Measurements from ENCODE around the gene SPRR2E.

The SPRR2E gene

GRCh38 chr1:153087652-153088051 lies 6.7 kb downstream of the SPRR2E start (continued):
- TF ChIP-seq GLIS3 (CRISPR knock-in tag; IDR thresholded peaks at IDR 0.05) (no peak), ZNF565 (CRISPR knock-in tag; conservative IDR thresholded peaks at IDR 0.05; ENCODE audit: low read depth) (no peak), TSHZ2 (CRISPR knock-in tag; IDR thresholded peaks at IDR 0.05) (no peak), ZNF70 (CRISPR knock-in tag; IDR thresholded peaks at IDR 0.05) (no peak)

GRCh38 chr1:153081736-153082135 lies 12.6 kb downstream of the SPRR2E start:
- ATAC-seq: no peak
- no peak for TF ChIP-seq BACH2 (CRISPR knock-in tag; IDR thresholded peaks at IDR 0.05; ENCODE audit: borderline replicate concordance)
- TF ChIP-seq PATZ1 (CRISPR knock-in tag; IDR thresholded peaks at IDR 0.05; ENCODE audit: borderline replicate concordance): no peak
- no peak for TF ChIP-seq ZFP3 (CRISPR knock-in tag; IDR thresholded peaks at IDR 0.05)
- TF ChIP-seq CREB5 (CRISPR knock-in tag; IDR thresholded peaks at IDR 0.05; ENCODE audit: low read depth): no peak
- TF ChIP-seq ESRRG (CRISPR knock-in tag; IDR thresholded peaks at IDR 0.05): no peak
- TF ChIP-seq POU6F1 (CRISPR knock-in tag; IDR thresholded peaks at IDR 0.05; ENCODE audit: borderline replicate concordance, low read depth): no peak
- no peak for TF ChIP-seq ZFP30 (CRISPR knock-in tag; IDR thresholded peaks at IDR 0.05)
- TF ChIP-seq ZNF8 (CRISPR knock-in tag; IDR thresholded peaks at IDR 0.05): no peak
- TF ChIP-seq ISL1 (CRISPR knock-in tag; IDR thresholded peaks at IDR 0.05): no peak
- no peak for TF ChIP-seq ARNTL (CRISPR knock-in tag; IDR thresholded peaks at IDR 0.05; ENCODE audit: borderline replicate concordance, low read depth)
- no peak for TF ChIP-seq PPARA (CRISPR knock-in tag; IDR thresholded peaks at IDR 0.05; ENCODE audit: borderline replicate concordance)
- TF ChIP-seq RARB (CRISPR knock-in tag; IDR thresholded peaks at IDR 0.05): no peak
- no peak for TF ChIP-seq ZNF70 (CRISPR knock-in tag; IDR thresholded peaks at IDR 0.05)

- no peak for ATAC-seq
Observed at GRCh38 chr1:153072806-153073726, 21.3 kb downstream of the SPRR2E start.

More at GRCh38 chr1:153072806-153073726, 21.3 kb downstream of the SPRR2E start:
- no peak for TF ChIP-seq PATZ1 (CRISPR knock-in tag; IDR thresholded peaks at IDR 0.05; ENCODE audit: borderline replicate concordance)
- no peak for TF ChIP-seq CSDC2 (CRISPR knock-in tag; IDR thresholded peaks at IDR 0.05)
- TF ChIP-seq OSR1 (CRISPR knock-in tag; IDR thresholded peaks at IDR 0.05): no peak
- no peak for TF ChIP-seq ZNF8 (CRISPR knock-in tag; IDR thresholded peaks at IDR 0.05)
- no peak for TF ChIP-seq ISL1 (CRISPR knock-in tag; IDR thresholded peaks at IDR 0.05)
- TF ChIP-seq PPARA (CRISPR knock-in tag; IDR thresholded peaks at IDR 0.05; ENCODE audit: borderline replicate concordance): no peak
- no peak for TF ChIP-seq GLIS3 (CRISPR knock-in tag; IDR thresholded peaks at IDR 0.05)
- TF ChIP-seq ARNTL (CRISPR knock-in tag; IDR thresholded peaks at IDR 0.05; ENCODE audit: borderline replicate concordance, low read depth): no peak
- no peak for TF ChIP-seq BACH2 (CRISPR knock-in tag; IDR thresholded peaks at IDR 0.05; ENCODE audit: borderline replicate concordance)
- no peak for TF ChIP-seq CSRNP3 (CRISPR knock-in tag; IDR thresholded peaks at IDR 0.05)
- TF ChIP-seq ZFP3 (CRISPR knock-in tag; IDR thresholded peaks at IDR 0.05): no peak
